GM18909 (cell line): ENCODE data around the gene LPAR1.
"Not testable (repeated sequence)": the region's sequence is repeated elsewhere in the genome, so short reads cannot be mapped to it uniquely, and the experiment has no call there.

ENCODE experiments used
- ATAC-seq: cut with Tn5 transposase; IDR thresholded peaks from one replicate; pipeline ENCODE4 v1.9.1; 2021; ENCODE audit warnings: mild to moderate bottlenecking; ENCODE audit not compliant: unreplicated experiment, poor library complexity

The LPAR1 gene

GRCh38 chr9:110890416-110890815 lies 147.9 kb downstream of the LPAR1 start:
- no peak for ATAC-seq

GRCh38 chr9:110887276-110887675 lies 151.0 kb downstream of the LPAR1 start:
- no peak for ATAC-seq

- no peak for ATAC-seq
Observed at GRCh38 chr9:110886832-110887231, 151.4 kb downstream of the LPAR1 start.

GRCh38 chr9:110880189-110880588 lies 158.1 kb downstream of the LPAR1 start:
- no peak for ATAC-seq

- ATAC-seq, result no peak
Observed at GRCh38 chr9:110877374-110877773, 160.9 kb downstream of the LPAR1 start.

- ATAC-seq, result no peak
Observed at GRCh38 chr9:110876929-110877328, 161.3 kb downstream of the LPAR1 start.

GRCh38 chr9:110874963-110875674 lies 163.2 kb downstream of the LPAR1 start:
- peak; percentile 96 for ATAC-seq

GRCh38 chr9:110872920-110873319 lies 165.3 kb downstream of the LPAR1 start:
- ATAC-seq, result no peak

- no peak for ATAC-seq
Observed at GRCh38 chr9:110871736-110872135, 166.5 kb downstream of the LPAR1 start.

GRCh38 chr9:110869931-110870330 lies 168.3 kb downstream of the LPAR1 start:
- no peak for ATAC-seq

GRCh38 chr9:110864011-110864410 lies 174.3 kb downstream of the LPAR1 start:
- no peak for ATAC-seq

- ATAC-seq, result not testable (repeated sequence)
Observed at GRCh38 chr9:110861370-110862110, 176.7 kb downstream of the LPAR1 start.

GRCh38 chr9:110856772-110857171 lies 181.5 kb downstream of the LPAR1 start:
- ATAC-seq, result no peak

GRCh38 chr9:110850401-110851135 lies 187.7 kb downstream of the LPAR1 start:
- no peak for ATAC-seq

- ATAC-seq, result no peak
Observed at GRCh38 chr9:110847671-110848070, 190.6 kb downstream of the LPAR1 start.

GRCh38 chr9:110846215-110846614 lies 192.1 kb downstream of the LPAR1 start:
- ATAC-seq, result no peak

GRCh38 chr9:110844121-110844520 lies 194.1 kb downstream of the LPAR1 start:
- ATAC-seq, result no peak

- ATAC-seq, result no peak
Observed at GRCh38 chr9:110842986-110843385, 195.3 kb downstream of the LPAR1 start.

- ATAC-seq, result no peak
Observed at GRCh38 chr9:110842169-110842568, 196.1 kb downstream of the LPAR1 start.

GRCh38 chr9:110837401-110838005 lies 200.8 kb downstream of the LPAR1 start:
- ATAC-seq, result peak; percentile 72

GRCh38 chr9:110835859-110836271 lies 202.4 kb downstream of the LPAR1 start:
- no peak for ATAC-seq
